Motor neuron (in vitro differentiated cells): Measurements from ENCODE around the gene ADK. TPM values are rescaled to one million over a fixed set of nuclear protein-coding genes. Genes with fewer than 3 reads are reported as not detected.
"Not testable (repeated sequence)": the region's sequence is repeated elsewhere in the genome, so short reads cannot be mapped to it uniquely, and the experiment has no call there.

Experiments used
- ATAC-seq, 8 experiments: fragments of 200-7000 bp; cut with Tn5 transposase; replicated peaks in 6 of 8; 2 replicates each; pipeline ENCODE4 v1.8.0; 2021; ENCODE audit warnings: mild to moderate bottlenecking in 8 of 8, moderate library complexity in 8 of 8
- H3K27ac ChIP-seq, 2 donors: fragments of 250-450 bp; sonication (Bioruptor Pico); 2 replicates each; pipeline ENCODE4 v1.9.0; 2021; ENCODE audit warnings: antibody characterized with exemption in 2 of 2, mild to moderate bottlenecking in 2 of 2, moderate library complexity in 1 of 2
- H3K4me1 ChIP-seq, 2 donors: fragments of 250-450 bp; sonication (Bioruptor Pico); replicated peaks in 1 of 2; 2 replicates each; pipeline ENCODE4 v1.6.1; 2021; ENCODE audit warnings: antibody characterized with exemption in 2 of 2, mild to moderate bottlenecking in 2 of 2, moderate library complexity in 1 of 2
- H3K4me3 ChIP-seq, 5 donors: fragments of 250-450 bp; sonication (Bioruptor Pico); 2 replicates each; pipeline ENCODE4 v1.9.0; 2021; ENCODE audit warnings: antibody characterized with exemption in 5 of 5, mild to moderate bottlenecking in 5 of 5, moderate library complexity in 4 of 5
- WGBS, 10 experiments: fragments of 450-650 bp; shearing (Covaris generic); methylation state at CpG; one replicate each; pipeline ENCODE4 v1.0.0; 2022; 5-methylcytosine and 5-hydroxymethylcytosine counted together
- in situ Hi-C, 9 experiments: fragments of 400-800 bp; cut with MboI; loops; one replicate each; pipeline ENCODE4 v1.15.0; 2021; ENCODE audit warnings: low sequenced_read_pairs in 9 of 9, low pct_unique_long_range_greater_than_20kb in 2 of 9; ENCODE audit not compliant: unreplicated experiment in 9 of 9
- total RNA-seq, 8 experiments: library from RNA; unstranded; fragments of 300-600 nt; gene quantifications; 2 replicates each; pipeline versions ENCODE4 v1.2.3 to v1.2.4, GENCODE V29; 2022

The ADK gene
- total RNA-seq, 8 experiments from 2014 or later, result 22.9 to 46.8 (median 31.7) TPM

DNA sequence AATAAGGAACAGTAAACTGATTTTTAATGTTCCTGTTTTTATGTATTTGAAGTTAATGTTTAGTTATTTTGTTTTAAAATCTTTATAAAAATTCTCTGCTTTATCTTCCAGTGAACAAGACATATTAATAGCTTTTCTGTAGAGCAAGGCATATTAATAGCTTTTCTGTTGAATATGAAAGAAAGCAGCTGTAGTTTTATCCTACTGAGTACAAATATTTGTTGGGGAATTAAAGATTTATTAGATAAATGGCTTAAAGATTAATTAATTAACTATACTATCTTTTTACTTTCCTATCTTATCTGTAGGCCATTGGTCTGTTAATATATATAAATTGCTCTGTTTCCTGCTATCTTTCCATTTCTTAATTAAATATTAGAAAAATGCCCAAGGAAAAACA lies 299.6 kb downstream of the ADK start:
- in situ Hi-C loops, result no loop called here
- Histone ChIP-seq H3K4me1 (no peaks in the 10 kb centered on the region), H3K27ac (no peak overlapping the region), H3K4me3 (no peak overlapping the region)
- ATAC-seq, result no peak

DNA sequence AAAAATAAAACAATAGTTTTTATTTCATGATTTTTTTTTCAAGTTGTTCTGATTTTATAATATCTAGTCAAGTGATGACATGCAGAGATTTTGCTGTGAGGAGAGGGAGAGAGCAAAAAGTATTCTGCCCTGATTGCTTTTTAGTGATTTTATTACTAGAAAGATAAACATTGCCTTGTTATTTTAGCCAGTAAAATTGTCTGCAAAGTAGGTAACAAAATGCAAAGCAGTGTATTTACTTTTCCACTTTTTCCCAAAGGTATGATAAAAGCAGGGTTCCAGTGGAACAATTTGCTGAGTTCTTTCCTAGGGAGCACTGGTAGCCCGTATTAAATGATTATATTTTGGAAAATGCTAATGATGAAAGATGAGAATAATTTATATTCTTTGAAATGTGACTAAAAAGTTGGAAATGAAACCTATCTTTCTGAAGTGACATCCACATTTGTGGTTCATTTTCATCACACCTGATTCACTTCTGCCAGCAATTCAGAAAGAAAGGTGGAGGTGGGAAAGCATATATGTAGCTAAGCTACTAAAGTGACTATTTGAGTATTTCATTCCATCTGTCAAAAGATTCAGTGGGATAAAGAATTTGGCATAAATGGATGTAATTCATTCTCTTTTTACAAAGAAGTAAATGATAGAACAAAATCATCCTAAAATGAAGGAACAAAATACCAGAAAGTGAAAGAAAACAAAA lies 300.3 kb downstream of the ADK start:
- WGBS, 10 experiments, result 64 to 100% (median 93%) methylated on average over 1 of the region's 1 CpG; no CpG with 5 or more reads in 1 of the 10 experiments
- Histone ChIP-seq H3K27ac (no peak overlapping the region), H3K4me1 (no peaks in the 10 kb centered on the region), H3K4me3 (no peak overlapping the region)
- in situ Hi-C loops, result no loop called here
- no peak for ATAC-seq

DNA sequence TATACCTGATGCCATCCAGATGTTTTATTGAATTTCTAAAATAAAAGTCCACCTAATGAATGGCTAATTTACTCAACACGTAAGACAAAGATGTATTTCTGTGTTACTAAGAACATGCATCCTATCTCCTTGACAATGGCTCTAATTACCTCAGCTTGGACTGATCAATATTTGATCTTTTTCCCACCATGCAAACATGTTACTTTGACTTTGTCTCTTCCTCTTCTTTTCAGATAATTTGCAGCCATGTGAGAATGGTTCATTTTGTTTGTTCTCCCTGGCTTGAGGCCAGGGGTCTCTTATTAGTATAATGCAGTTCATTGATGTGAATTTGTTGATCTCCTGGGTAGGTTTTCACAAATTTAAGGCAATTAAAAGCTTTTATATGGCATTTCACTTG lies 302.1 kb downstream of the ADK start:
- H3K4me3 ChIP-seq, result no peak overlapping the region
- no peaks in the 10 kb centered on the region for H3K4me1 ChIP-seq
- no peak overlapping the region for H3K27ac ChIP-seq
- WGBS, 10 experiments, result 56 to 100% (median 75%) methylated on average over 1 of the region's 1 CpG; no CpG with 5 or more reads in 2 of the 10 experiments
- ATAC-seq, result peak in 1 of 8 experiments; percentile 70
- in situ Hi-C loops, result no loop called here

DNA sequence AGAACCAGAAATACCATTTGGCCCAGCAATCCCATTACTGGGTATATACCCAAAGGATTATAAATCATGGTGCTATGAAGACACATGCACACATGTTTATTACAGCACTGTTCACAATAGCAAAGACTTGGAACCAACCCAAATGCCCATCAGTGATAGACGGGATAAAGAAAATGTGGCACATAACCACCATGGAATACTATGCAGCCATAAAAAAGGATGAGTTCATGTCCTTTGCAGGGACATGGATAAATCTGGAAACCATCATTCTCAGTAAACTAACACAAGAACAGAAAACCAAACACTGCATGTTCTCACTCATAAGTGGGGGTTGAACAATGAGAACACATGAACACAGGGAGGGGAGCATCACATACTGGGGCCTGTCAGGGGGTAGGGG lies 306.5 kb downstream of the ADK start:
- H3K4me1 ChIP-seq, ATAC-seq, H3K27ac ChIP-seq, in situ Hi-C loops, H3K4me3 ChIP-seq: not testable (repeated sequence)
- WGBS, 10 experiments, result 100% methylated on average over 1 of the region's 1 CpG; no CpG with 5 or more reads in 6 of the 10 experiments

DNA sequence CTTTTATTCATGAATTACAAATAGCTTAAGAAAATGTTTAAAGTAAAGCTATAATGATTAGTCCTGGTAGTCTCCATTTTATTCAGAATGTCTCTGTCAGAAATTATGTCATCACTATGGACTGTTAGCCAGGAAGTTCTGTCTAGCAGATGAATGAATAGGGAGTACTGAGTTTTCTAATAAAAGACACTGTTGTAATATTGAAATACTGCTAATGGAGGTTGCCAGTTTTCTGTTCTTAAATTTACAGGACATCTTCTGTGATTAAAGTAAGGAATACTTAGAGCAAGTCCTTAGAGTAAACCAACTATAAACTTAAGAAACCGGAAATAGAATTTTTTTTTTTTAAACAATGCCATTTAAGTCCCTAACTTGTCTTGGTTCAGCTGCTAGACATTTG lies 309.8 kb downstream of the ADK start:
- 0 to 83% (median 80%) methylated on average over 1 of the region's 1 CpG; no CpG with 5 or more reads in 3 of the 10 experiments for WGBS, 10 experiments
- Histone ChIP-seq H3K4me3 (no peak overlapping the region), H3K4me1 (peaks cover 6 to 7% of the 10 kb centered on the region in 2 donors), H3K27ac (no peak overlapping the region)
- ATAC-seq, result peak in 6 of 8 experiments; percentile 20 to 68 (median 44)
- in situ Hi-C loops, result no loop called here

DNA sequence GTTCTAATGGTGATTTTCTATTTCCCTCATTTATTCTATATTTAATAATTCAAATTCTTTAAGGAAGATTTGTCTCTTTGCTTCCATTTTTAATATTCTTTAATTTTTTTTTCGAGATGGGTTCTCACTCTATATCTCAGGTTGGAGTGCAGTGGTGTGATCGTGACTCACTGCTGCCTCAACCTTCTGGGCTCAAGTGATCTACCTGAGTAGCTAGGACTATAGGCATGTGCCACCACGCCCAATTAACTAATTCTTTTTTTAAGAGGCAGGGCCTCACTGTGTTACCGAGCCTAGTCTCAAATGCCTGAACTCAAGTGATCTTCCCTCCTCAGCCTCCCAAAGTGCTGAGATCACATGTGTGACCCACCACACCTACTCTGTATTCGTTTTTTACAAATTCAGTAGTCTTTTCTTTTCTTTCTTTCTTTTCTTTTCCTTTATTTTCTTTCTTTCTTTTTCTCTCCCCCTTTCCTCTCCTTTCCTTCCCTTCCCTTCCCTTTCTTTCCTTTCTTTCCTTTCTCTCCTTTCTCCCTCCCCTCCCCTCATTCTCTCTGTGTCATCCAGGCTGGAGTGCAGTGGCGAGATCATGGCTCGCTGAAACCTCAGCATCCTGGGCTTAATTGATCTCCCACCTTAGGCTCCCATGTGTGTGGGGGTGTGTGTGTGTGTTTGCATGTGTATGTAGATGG lies 323.1 kb downstream of the ADK start:
- H3K4me3 ChIP-seq, result no peak overlapping the region
- H3K4me1 ChIP-seq, result no peaks in the 10 kb centered on the region
- ATAC-seq, result no peak
- H3K27ac ChIP-seq, result no peak overlapping the region
- in situ Hi-C loops, result no loop called here
- 86 to 100% (median 96%) methylated on average over 1 to 7 of the region's 7 CpGs; no CpG with 5 or more reads in 1 of the 10 experiments for WGBS, 10 experiments

DNA sequence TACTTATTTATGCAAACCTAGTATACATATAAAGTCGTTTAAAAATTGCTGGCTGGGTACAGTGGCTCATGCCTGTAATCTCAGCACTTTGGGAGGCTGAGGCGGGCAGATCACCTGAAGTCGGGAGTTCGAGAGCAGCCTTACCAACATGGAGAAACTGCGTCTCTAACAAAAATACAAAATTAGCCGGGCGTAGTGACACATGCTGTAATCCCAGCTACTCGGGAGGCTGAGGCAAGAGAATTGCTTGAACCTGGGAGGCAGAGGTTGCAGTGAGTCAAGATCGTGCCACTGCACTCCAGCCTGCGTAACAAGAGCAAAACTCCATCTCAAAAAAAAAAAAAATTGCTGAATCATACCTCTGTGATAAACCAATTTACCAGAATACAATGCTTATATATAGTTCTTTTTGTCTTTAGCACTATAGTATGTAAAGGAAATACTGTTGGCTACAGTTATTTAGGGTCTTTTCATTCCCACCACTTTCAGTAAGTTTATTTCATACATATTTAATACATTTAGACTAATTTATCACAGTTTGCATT lies 325.2 kb downstream of the ADK start:
- 77 to 100% (median 91%) methylated on average over 1 to 10 of the region's 10 CpGs; no CpG with 5 or more reads in 2 of the 10 experiments for WGBS, 10 experiments
- H3K4me3 ChIP-seq, ATAC-seq, H3K27ac ChIP-seq, in situ Hi-C loops, H3K4me1 ChIP-seq: not testable (repeated sequence)

DNA sequence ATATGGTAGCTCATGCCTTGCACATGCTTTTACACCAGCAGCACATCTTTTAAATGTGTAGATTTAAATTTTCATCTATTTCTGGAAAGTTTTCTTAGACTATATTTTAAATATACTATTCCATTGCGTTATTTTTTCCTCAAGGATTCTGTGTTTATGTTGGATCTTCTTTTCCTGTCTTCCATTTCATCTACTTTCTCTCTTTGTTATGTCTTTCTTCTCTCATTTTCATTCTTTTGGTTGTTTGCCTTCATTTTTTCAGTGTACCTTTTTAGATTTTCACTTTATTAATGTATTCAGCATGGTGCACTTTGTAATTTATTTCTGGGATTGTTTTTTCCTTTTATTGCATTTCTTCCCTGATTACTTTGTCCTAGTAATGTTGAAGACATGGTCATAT lies 329.8 kb downstream of the ADK start:
- in situ Hi-C loops, result no loop called here
- ATAC-seq, result no peak
- Histone ChIP-seq H3K4me3 (no peak overlapping the region), H3K27ac (no peak overlapping the region), H3K4me1 (no peaks in the 10 kb centered on the region)
- WGBS, 10 experiments, result 86 to 100% (median 100%) methylated on average over 1 of the region's 1 CpG

DNA sequence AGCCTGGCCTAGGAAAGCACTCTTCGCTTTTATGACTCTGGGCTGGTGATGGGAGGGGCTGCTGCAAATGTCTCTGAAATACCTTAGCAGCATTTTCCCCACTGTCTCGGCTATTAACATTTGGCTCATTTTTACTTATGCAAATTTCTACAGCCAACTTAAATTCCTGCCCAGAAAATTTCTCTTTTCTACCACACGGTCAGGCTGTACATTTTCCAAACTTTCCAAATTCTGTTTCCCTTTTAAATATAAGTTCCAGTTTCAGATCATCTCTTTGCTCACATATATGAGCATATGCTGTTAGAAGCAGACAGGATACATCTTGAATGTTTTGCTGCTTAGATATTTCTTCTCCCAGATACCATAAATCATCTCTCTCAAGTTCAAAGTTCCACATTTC lies 332.3 kb downstream of the ADK start:
- 30 to 100% (median 83%) methylated on average over 1 to 3 of the region's 3 CpGs for WGBS, 10 experiments
- in situ Hi-C loops, result no loop called here
- Histone ChIP-seq H3K4me1 (no peaks in the 10 kb centered on the region), H3K27ac (no peak overlapping the region), H3K4me3 (no peak overlapping the region)
- peak in 2 of 8 experiments; percentile 41 to 43 for ATAC-seq

DNA sequence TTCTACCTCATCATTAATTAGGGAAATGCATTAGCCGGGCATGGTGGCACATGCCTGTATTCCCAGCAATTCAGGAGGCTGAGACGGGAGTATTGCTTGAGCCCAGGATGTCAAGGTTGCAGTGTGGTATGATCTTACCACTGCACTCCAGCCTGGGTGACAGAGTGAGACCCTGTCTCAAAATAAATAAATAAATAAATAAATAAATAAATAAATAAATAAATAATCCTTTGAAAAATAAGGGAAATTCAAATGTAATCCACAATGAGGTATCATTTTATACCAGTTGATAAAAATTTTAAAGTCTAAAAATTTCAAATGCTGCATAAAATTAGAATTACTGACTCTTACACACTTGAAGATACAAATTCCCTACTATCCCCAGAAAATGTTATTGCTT lies 334.3 kb downstream of the ADK start:
- in situ Hi-C loops, result no loop called here
- 83 to 100% (median 100%) methylated on average over 1 to 2 of the region's 2 CpGs; no CpG with 5 or more reads in 3 of the 10 experiments for WGBS, 10 experiments
- no peak for ATAC-seq
- no peak overlapping the region for H3K4me3 ChIP-seq
- H3K4me1 ChIP-seq, result no peaks in the 10 kb centered on the region
- H3K27ac ChIP-seq, result no peak overlapping the region

DNA sequence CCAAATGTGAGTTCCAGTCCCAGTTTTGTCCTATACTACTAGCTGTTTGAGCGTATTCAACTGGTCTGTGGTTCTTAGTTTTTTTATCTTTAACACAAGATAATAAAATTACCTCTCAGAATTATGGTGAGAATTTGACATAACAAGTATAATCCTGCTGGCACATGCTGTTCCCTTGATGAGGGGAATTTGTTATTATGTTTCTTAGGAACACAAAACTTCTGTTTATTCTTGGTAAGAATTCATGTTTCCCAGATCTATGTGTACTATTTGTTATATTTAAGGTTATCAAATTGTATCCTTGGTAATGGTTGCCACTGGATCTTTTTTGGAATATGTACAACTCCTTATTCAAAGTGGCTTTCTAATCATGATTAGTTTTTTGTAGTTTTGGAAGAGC lies 335.6 kb downstream of the ADK start:
- no peak overlapping the region for H3K27ac ChIP-seq
- in situ Hi-C loops, result no loop called here
- H3K4me1 ChIP-seq, result no peaks in the 10 kb centered on the region
- ATAC-seq, result no peak
- no peak overlapping the region for H3K4me3 ChIP-seq
- 63 to 100% (median 100%) methylated on average over 1 of the region's 1 CpG; no CpG with 5 or more reads in 2 of the 10 experiments for WGBS, 10 experiments

DNA sequence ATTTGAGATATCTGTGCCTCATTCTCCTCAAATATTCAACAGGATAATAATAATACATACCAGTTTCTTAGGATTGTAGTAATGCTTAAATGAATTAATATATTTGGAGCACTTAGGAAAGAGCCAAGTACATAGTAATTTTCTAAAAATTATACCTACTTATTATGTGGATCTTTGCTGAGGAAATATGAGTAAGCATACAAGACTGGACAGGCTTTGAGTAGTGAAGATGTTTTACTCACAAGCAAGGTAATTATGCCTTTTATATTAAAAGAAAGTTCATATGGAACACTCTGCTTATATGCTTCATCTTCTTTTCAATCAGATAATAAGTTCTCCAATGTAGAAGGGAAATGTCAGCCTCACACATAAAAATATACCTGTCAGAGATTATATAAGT lies 337.9 kb downstream of the ADK start:
- in situ Hi-C loops, result no loop called here
- H3K27ac ChIP-seq, result no peak overlapping the region
- ATAC-seq, result no peak
- no peak overlapping the region for H3K4me3 ChIP-seq
- no peaks in the 10 kb centered on the region for H3K4me1 ChIP-seq

DNA sequence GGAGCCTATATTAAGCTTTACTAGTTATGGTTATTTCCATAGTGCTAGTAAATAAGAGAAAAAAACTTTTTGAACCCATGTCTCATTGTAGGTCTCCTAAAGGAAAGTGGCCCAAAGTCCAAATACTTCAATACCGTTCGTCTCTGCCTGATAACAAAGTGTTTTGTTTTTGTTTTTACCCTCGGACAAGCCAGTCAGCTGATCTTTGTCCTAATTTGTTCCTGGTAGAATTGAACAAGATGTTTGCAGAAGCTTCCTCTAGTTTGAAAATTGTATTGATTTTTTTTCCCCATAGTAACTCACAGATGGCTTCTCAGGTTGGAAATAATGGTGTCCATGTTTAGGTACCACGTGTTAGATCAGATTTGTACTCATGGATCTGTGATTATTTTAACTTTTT lies 339.5 kb downstream of the ADK start:
- in situ Hi-C loops, result no loop called here
- Histone ChIP-seq H3K27ac (no peak overlapping the region), H3K4me1 (no peaks in the 10 kb centered on the region), H3K4me3 (no peak overlapping the region)
- 64 to 92% (median 85%) methylated on average over 3 to 4 of the region's 4 CpGs; no CpG with 5 or more reads in 2 of the 10 experiments for WGBS, 10 experiments
- no peak for ATAC-seq
